ENCODE results near the gene RASL11A. TPM values are rescaled to one million over a fixed set of nuclear protein-coding genes. Genes with fewer than 3 reads are reported as not detected.
A peak's percentile ranks its signal among the peaks of the same experiment; 100 is the strongest.

RASL11A gene
- total and polyA plus RNA-seq, 12 donors = 1.8 to 68.7 (median 4.9) TPM

- TF ChIP-seq CTCF (IDR thresholded peaks at IDR 0.05) = no peak
These were observed 22.6 kb downstream of the RASL11A start for GRCh38 chr13:27293076-27293691.

GRCh38 chr13:27293873-27294515 lies 23.4 kb downstream of the RASL11A start:
- Histone ChIP-seq H3K4me3 (no peak overlapping the region), H3K4me1 (peaks cover 0 to 6% (median 0%) of the 10 kb centered on the region in 9 donors), H3K27ac (no peak overlapping the region), H3K9me3 (no peaks in the 10 kb centered on the region), H3K36me3 (no peaks in the 10 kb centered on the region), H3K27me3 (peaks cover 0 to 10% (median 0%) of the 10 kb centered on the region in 7 donors)
- TF ChIP-seq CTCF (IDR thresholded peaks at IDR 0.05) = no peak
- peak in 1 of 8 donors; percentile 27 for ATAC-seq
- intact Hi-C loops (cut with DNase I) = loop anchor here in 1 of 10 donors (10.0 kb wide), 1 partner anchor 61 kb away; no protein-coding TSS in a partner anchor
- WGBS, 2 donors = 76 to 79% methylated on average over 4 of the region's 4 CpGs
- no peak for DNase-seq

More at GRCh38 chr13:27293076-27293691, 22.6 kb downstream of the RASL11A start:
- Histone ChIP-seq H3K4me1 (peaks cover 0 to 6% (median 0%) of the 10 kb centered on the region in 9 donors), H3K27ac (no peak overlapping the region), H3K9me3 (no peaks in the 10 kb centered on the region), H3K27me3 (peaks cover 0 to 10% (median 0%) of the 10 kb centered on the region in 7 donors), H3K4me3 (no peak overlapping the region), H3K36me3 (no peaks in the 10 kb centered on the region)
- no peak for ATAC-seq
- 43 to 54% methylated on average over 8 of the region's 8 CpGs for WGBS, 2 donors
- intact Hi-C loops (cut with DNase I) = loop anchor here in 1 of 10 donors (10.0 kb wide), 1 partner anchor 62 kb away; no protein-coding TSS in a partner anchor
- DNase-seq = no peak

- intact Hi-C loops (cut with DNase I) = loop anchor here in 1 of 10 donors (10.0 kb wide), 1 partner anchor 60 kb away; no protein-coding TSS in a partner anchor
- peaks cover 0 to 10% (median 0%) of the 10 kb centered on the region in 7 donors for H3K27me3 ChIP-seq
- 84 to 86% methylated on average over 7 of the region's 7 CpGs for WGBS, 2 donors
- no peak overlapping the region for H3K4me3 ChIP-seq
- no peak for DNase-seq
- no peak for ATAC-seq
- no peak overlapping the region for H3K27ac ChIP-seq
- H3K9me3 ChIP-seq = no peaks in the 10 kb centered on the region
- peaks cover 0 to 6% (median 0%) of the 10 kb centered on the region in 9 donors for H3K4me1 ChIP-seq
- no peaks in the 10 kb centered on the region for H3K36me3 ChIP-seq
- no peak for TF ChIP-seq CTCF (IDR thresholded peaks at IDR 0.05)
These were observed 24.5 kb downstream of the RASL11A start for GRCh38 chr13:27295096-27295495.

- no peak for DNase-seq
- 49 to 54% methylated on average over 4 of the region's 4 CpGs for WGBS, 2 donors
- H3K36me3 ChIP-seq = no peaks in the 10 kb centered on the region
- intact Hi-C loops (cut with DNase I) = loop anchor here in 1 of 10 donors (10.0 kb wide), 1 partner anchor 59 kb away; no protein-coding TSS in a partner anchor
- no peak overlapping the region for H3K4me3 ChIP-seq
- peak in 3 of 8 donors; percentile 39 to 76 (median 72) for ATAC-seq
- H3K9me3 ChIP-seq = no peaks in the 10 kb centered on the region
- H3K27me3 ChIP-seq = peaks cover 0 to 10% (median 0%) of the 10 kb centered on the region in 7 donors
- no peak overlapping the region for H3K27ac ChIP-seq
- TF ChIP-seq CTCF (IDR thresholded peaks at IDR 0.05) = no peak
- H3K4me1 ChIP-seq = peaks cover 0 to 6% (median 0%) of the 10 kb centered on the region in 9 donors
These were observed 25.0 kb downstream of the RASL11A start for GRCh38 chr13:27295660-27296059.

Data from heart right ventricle (tissue), 16 donors.